Measurements from ENCODE around the gene SSR4.

GRCh38 chrX:153800177-153800722, 5.8 kb downstream of the SSR4 start:
- TF ChIP-seq CTCF (conservative IDR thresholded peaks at IDR 0.05; ENCODE audit: low read length) (no peak), EZH2phosphoT487 (IDR thresholded peaks at IDR 0.05; ENCODE audit: borderline replicate concordance, low read depth, low read length) (no peak)

All from OCI-LY7 (cell line).